Stromal cell of bone marrow (primary cell): Measurements from ENCODE around the gene JCHAIN.

Source experiments
- DNase-seq: peaks from one replicate; pipeline ENCODE4 v3.0.0-alpha.2; 2012; ENCODE audit warnings: low read depth

Gene JCHAIN

DNA sequence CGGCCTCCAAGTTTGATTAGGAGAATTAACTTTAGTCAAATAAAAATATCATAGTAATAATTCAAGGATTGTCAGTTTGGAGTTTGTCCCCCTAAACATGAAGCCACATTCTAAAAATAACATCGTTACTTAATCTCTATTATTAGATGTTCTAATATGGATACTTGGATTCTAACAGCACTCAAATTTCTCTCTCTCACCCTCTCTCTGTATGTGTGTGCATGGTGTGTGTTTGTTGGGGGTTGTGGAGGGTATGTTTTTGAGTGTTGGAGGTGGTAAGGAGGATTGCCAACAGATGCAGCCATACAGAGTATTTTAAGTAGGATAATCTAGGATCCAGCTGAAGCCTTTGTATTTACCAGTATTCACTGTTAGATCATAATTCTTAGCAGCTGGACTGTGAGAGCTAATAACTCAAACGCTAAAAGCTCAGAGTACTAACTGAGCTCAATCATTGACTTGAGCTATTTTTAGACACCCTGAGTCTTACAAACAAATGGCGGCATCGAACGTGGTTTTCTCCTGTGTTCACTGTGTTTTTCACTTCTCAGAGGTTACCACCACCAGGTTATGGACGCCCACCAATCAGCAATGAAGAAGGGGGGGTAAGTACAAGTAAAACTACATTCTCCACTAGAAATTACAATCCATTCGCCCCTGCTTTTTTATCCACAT lies 28.9 kb downstream of the JCHAIN start:
- no peak for DNase-seq

- no peak for DNase-seq
Measured at GRCh38 chr4:70634482-70634881, 31.8 kb downstream of the JCHAIN start.

DNA sequence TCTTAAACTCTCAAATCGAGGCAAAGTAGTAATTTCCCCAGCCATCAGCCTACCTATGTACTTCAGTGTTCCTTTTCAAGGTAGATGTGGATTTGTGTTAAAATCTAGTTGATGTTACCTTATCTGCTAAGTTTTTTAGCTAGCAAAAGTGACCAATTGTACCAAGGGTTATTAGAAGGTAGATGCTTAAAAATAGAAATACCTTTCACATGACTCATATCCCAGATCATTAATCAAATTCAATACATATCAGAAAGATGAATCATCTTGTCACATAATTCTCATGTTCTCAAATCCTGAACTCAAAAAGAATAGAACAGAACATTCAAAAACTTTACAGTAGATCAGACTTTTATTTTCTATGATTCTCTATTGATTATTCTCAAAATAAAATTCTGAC lies 34.3 kb downstream of the JCHAIN start:
- no peak for DNase-seq

DNA sequence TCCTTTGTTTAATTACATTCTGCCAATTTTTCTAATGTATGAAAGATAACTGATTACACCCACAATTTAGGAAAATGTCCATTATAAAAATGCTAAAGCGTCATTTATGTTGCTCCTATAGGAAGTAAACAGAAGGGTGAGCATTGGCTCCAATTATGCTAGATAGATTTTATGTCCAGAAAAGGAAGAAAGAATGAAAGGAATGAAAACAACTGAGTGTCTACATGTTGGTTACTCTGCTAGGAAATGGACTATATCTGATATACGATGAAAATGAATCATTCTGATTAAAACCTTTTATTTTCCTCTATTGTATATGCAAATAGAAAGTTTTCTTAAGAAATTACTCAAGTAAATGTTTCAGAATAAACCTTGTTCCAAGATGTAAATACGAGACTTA lies 36.1 kb downstream of the JCHAIN start:
- no peak for DNase-seq

DNA sequence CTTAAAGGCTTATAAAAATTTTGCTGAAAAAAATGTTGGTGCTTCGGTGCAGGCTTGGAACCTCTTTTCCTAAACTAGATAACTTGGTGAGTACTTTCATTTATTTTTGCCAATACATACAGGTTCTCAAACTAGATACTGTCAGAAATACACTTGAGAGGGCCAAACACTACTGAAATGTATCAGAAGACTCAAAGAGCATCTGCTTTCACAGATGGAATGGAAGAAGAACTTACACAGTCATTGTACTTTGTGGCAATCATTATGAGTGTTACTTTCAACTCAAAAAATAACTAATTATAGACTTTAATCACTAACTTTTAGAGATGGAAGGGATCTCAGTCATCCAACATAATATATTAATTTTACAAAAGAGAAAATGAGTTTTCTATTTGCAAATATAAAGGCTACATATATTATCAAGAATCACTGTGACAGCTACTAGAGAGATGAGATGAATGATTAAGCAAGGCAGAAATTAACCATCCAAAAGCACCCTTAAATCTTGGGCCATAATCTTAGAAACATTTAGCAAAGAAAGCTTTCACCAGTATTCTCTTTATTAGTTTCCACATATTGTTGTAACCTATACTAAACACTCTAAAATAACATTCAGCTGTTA lies 36.7 kb downstream of the JCHAIN start:
- DNase-seq = no peak

DNA sequence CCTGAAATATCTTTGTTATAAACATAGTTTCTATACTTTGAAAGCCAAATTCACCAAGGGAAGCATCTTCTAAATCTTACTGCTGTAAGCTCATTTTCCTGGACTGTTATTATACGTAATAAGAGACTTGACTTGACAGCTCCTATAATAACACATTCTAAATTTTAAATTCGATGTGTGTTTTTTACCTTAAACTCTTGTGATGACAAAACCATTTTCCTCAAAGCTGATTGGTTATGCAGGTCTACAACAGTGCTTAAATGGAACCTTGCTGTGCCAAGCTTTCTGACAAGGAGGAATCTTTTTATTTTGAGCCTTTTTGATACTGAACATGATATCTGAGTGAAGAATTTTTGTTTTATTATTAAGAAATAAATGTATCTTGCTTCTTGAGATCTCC lies 37.9 kb downstream of the JCHAIN start, which contains the start of gene ENAM:
ENAM (plus strand) TSS at position 301 of the 400 bp plus-strand sequence. CDS start 757 bp downstream, outside the sequence.
- DNase-seq = no peak

DNA sequence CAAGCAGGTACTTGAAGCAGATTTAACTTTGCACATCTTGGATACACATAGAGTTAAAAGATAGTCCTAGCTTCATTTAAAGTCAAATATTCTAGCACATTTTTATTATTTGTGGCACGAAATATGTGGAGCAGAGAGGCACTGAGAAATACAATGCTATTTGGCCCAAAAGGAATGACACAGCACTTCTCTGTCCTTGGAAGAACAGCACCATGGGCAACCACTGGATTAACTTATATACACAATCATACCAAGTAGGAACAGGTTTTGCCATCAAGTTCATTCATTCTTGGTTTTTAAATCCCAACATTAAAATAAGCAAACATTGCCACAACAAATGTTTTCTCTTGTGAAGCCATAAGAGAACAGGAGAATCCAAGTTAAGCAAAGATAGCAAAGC lies 38.7 kb downstream of the JCHAIN start:
- no peak for DNase-seq

DNA sequence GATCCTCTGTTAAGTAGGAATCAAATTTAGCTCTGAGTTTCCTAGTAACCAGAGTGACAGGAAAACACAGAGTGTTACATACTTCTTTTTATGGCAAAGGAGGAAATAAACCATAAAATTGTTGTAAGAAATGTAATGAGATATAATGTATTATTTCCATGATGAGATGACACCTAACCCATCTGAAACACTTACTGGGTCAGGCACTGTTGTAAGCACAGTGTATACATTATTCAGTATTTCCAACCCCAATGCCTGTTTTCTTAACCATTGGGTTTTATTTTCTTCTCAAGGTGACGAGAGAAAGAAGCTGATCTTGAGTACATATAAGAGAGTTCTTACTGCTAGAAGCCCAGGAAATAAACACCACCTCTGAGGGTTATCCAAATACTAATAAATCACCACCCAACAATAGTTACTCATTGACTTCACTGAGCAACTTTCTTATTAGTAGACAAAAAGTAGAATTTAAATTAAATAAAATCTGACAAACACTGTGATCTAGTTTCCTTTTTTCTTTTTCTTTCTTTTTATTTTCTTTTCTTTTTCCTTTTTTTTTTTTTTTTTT lies 42.0 kb downstream of the JCHAIN start:
- no peak for DNase-seq

DNA sequence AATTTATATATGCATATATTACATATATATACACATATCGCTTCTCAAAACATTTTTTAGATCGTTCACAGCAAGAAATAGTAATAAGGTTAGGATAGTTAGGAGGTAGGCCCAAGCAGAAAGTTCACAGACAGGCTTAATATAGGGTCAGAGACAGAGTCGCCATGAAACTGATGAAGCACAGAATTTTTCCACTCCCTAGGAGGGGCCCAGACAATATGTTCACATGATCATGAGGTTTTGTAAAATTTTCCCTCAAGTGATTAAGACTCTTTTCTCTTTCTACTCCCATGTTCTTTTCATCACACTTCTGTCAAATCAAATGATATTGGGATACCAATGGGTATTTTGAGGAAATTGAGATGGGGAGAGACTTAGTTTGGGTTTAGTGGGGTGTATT lies 43.0 kb downstream of the JCHAIN start:
- DNase-seq = no peak

- DNase-seq = no peak
Measured at GRCh38 chr4:70619778-70620177, 46.5 kb downstream of the JCHAIN start.

GRCh38 chr4:70619288-70619687 lies 47.0 kb downstream of the JCHAIN start:
- no peak for DNase-seq

GRCh38 chr4:70614184-70614555 lies 52.1 kb downstream of the JCHAIN start:
- DNase-seq = no peak

- DNase-seq = peak; percentile 20
Measured at GRCh38 chr4:70613306-70614183, 52.8 kb downstream of the JCHAIN start.

- DNase-seq = no peak
Measured at GRCh38 chr4:70608324-70608723, 58.0 kb downstream of the JCHAIN start.

GRCh38 chr4:70607334-70607853 lies 58.9 kb downstream of the JCHAIN start:
- no peak for DNase-seq

GRCh38 chr4:70606459-70606858 lies 59.8 kb downstream of the JCHAIN start:
- no peak for DNase-seq
